ENCODE measurements around the gene METTL17. TPM values are rescaled to one million over a fixed set of nuclear protein-coding genes. Genes with fewer than 3 reads are reported as not detected.

METTL17 gene
- total RNA-seq, 1 experiment from 2014 or later = 98.1 TPM

DNA sequence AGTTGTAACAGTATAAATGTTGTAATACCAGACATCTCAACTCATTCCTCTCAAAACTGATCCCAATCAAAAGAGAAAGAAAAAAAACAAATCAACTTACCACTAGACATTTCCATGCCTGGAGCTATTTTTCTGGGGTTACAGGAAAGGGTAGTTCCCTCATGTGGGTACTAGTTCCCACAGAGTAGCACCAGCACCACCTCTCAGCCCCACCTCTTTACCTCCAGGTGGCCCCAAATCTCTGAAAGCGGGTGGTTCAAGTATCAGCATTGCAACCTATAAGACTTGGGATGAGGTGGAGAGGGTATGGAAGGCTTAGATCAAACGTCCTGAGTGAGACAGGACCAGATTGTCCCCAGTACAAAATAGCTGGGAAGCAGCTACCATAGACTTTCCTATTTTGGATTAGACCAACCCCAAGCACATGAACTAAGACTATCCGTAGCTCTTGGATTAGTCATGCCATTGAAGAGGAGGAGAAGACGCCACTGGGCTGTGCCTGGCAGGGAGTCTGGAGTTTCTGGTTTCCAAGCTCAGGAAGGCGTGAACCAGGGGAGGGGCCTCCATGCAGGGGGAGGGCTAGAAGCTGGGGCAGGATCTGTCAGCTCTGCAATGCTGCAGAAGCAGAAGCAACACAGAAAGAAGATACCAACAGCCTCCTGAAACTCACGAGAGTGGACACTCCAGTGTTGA, 9.0 kb downstream of the METTL17 start, which contains the start of gene SLC39A2 (continued):
- no peak for TF ChIP-seq HMGA2 (CRISPR knock-in tag; IDR thresholded peaks at IDR 0.05)
- no peak for TF ChIP-seq JUN (CRISPR knock-in tag; IDR thresholded peaks at IDR 0.05)
- no peak for TF ChIP-seq JAZF1 (CRISPR knock-in tag; IDR thresholded peaks at IDR 0.05)
- no peak for TF ChIP-seq ETV6 (CRISPR knock-in tag; IDR thresholded peaks at IDR 0.05)
- TF ChIP-seq, protein P1, sequence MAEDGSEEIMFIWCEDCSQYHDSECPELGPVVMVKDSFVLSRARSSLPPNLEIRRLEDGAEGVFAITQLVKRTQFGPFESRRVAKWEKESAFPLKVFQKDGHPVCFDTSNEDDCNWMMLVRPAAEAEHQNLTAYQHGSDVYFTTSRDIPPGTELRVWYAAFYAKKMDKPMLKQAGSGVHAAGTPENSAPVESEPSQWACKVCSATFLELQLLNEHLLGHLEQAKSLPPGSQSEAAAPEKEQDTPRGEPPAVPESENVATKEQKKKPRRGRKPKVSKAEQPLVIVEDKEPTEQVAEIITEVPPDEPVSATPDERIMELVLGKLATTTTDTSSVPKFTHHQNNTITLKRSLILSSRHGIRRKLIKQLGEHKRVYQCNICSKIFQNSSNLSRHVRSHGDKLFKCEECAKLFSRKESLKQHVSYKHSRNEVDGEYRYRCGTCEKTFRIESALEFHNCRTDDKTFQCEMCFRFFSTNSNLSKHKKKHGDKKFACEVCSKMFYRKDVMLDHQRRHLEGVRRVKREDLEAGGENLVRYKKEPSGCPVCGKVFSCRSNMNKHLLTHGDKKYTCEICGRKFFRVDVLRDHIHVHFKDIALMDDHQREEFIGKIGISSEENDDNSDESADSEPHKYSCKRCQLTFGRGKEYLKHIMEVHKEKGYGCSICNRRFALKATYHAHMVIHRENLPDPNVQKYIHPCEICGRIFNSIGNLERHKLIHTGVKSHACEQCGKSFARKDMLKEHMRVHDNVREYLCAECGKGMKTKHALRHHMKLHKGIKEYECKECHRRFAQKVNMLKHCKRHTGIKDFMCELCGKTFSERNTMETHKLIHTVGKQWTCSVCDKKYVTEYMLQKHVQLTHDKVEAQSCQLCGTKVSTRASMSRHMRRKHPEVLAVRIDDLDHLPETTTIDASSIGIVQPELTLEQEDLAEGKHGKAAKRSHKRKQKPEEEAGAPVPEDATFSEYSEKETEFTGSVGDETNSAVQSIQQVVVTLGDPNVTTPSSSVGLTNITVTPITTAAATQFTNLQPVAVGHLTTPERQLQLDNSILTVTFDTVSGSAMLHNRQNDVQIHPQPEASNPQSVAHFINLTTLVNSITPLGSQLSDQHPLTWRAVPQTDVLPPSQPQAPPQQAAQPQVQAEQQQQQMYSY (CRISPR knock-in tag; IDR thresholded peaks at IDR 0.05) = no peak

DNA sequence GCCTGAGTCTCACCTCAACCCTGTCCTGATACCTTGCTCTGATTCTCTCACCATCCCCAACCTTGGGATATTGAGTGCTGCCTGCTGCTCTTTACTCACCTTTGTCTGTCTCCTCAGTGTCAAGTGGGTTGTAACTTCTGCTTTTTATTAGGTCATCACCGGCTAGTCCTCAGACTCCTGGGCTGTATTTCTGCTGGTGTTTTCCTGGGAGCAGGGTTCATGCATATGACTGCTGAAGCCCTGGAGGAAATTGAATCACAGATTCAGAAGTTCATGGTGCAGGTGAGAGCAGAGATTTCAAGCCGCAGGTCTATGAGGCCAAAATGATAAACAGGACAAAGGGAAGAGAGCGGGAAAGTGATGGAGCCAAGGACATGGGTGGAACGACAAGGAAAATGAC, 9.8 kb downstream of the METTL17 start:
- H3K4me1 Mint-ChIP-seq = peaks cover 18% of the 10 kb centered on the region
- no peak for DNase-seq (ENCODE audit: low spot score)
- TF ChIP-seq IRF2 (CRISPR knock-in tag; IDR thresholded peaks at IDR 0.05; ENCODE audit: borderline replicate concordance, low read depth) = no peak
- TF ChIP-seq ATF1 (CRISPR knock-in tag; IDR thresholded peaks at IDR 0.05) = no peak
- TF ChIP-seq ZNF263 (CRISPR knock-in tag; IDR thresholded peaks at IDR 0.05; ENCODE audit: low read depth) = no peak
- ChIA-PET POLR2A (no interaction called here), CTCF (interaction anchor here (0.7 to 5.6 kb wide), 17 partner anchors 12 to 133 kb away, joined by 3 to 78 read pairs (median 5); partner anchors contain the start of gene ARHGEF40)
- peaks cover 24% of the 10 kb centered on the region for H3K36me3 Mint-ChIP-seq
- H3K9me3 Mint-ChIP-seq = no peaks in the 10 kb centered on the region
- H3K27ac Mint-ChIP-seq = no peak overlapping the region
- no peak for ATAC-seq
- no peaks in the 10 kb centered on the region; the same call in 1 of the 2 replicates for H3K27me3 Mint-ChIP-seq (ENCODE audit: low read depth)
- H3K4me3 Mint-ChIP-seq = no peak overlapping the region

DNA sequence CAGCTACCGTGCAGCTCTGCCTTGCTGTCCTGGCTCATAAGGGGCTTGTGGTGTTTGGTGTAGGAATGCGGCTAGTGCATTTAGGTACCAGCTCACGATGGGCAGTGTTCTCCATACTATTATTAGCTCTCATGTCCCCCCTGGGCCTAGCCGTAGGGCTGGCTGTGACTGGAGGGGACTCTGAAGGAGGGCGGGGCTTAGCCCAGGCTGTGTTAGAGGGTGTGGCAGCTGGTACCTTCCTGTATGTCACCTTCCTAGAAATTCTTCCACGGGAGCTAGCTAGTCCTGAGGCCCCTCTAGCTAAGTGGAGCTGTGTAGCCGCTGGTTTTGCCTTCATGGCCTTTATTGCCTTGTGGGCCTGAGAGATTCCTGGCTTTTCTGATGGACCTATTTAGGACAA, 11.4 kb downstream of the METTL17 start:
- CTCF ChIA-PET = interaction anchor here (1.0 to 5.6 kb wide), 6 partner anchors 13 to 92 kb away, joined by 3 to 78 read pairs (median 10); no protein-coding TSS in a partner anchor
- POLR2A ChIA-PET = no interaction called here
- no peak overlapping the region for H3K27ac Mint-ChIP-seq
- H3K36me3 Mint-ChIP-seq = peaks cover 8% of the 10 kb centered on the region
- no peaks in the 10 kb centered on the region; the same call in 1 of the 2 replicates for H3K27me3 Mint-ChIP-seq (ENCODE audit: low read depth)
- ATAC-seq = peak; percentile 61
- peak; percentile 36 for DNase-seq (ENCODE audit: low spot score)
- no peak overlapping the region for H3K4me3 Mint-ChIP-seq
- peaks cover 18% of the 10 kb centered on the region for H3K4me1 Mint-ChIP-seq
- no peaks in the 10 kb centered on the region for H3K9me3 Mint-ChIP-seq
- no peak for TF ChIP-seq MAX (CRISPR knock-in tag; IDR thresholded peaks at IDR 0.05)
- TF ChIP-seq ETV6 (CRISPR knock-in tag; IDR thresholded peaks at IDR 0.05) = no peak
- no peak for TF ChIP-seq RELA (CRISPR knock-in tag; IDR thresholded peaks at IDR 0.05; ENCODE audit: borderline replicate concordance)
- TF ChIP-seq FOXK1 (CRISPR knock-in tag; IDR thresholded peaks at IDR 0.05) = no peak
- TF ChIP-seq SOX15 (CRISPR knock-in tag; IDR thresholded peaks at IDR 0.05) = no peak
- no peak for TF ChIP-seq MYBL2 (CRISPR knock-in tag; IDR thresholded peaks at IDR 0.05)
- no peak for TF ChIP-seq ZNF317 (CRISPR knock-in tag; IDR thresholded peaks at IDR 0.05; ENCODE audit: borderline replicate concordance, low read depth)
- TF ChIP-seq AFF4 (CRISPR knock-in tag; IDR thresholded peaks at IDR 0.05; ENCODE audit: borderline replicate concordance) = no peak

Data from WTC11 (cell line).